ENCODE measurements around the gene RALGPS1. TPM values are rescaled to one million over a fixed set of nuclear protein-coding genes. Genes with fewer than 3 reads are reported as not detected.

RALGPS1 gene
- total and polyA plus RNA-seq, 2 of the 8 experiments (the other 6 are each of a cell fraction or from before 2014, with no cell fraction given) = 20.0 to 23.5 TPM

DNA sequence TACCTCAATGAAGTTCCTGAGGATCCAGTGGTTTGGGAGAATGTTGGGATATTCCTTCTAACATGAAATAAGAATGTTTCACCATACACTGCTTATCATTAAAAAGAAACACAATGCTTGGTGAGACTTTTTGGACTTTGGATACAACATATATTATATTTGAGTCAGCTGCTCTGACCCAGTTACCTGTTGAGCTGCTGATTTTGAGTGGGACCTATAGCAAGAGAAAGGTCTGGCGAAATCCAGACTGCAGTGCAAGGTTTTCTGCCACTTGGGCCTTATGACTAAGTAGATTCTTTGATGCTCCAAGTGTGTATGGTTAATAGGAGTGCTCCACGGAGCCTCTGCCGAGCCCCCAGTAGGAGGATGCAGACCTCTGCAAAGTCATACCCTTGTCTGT is 10.0 kb upstream of the RALGPS1 start:
- WGBS, 2 experiments (ENCODE audit: extremely low coverage in 1 of 2, insufficient coverage in 1 of 2, insufficient read length in 1 of 2, insufficient replicate concordance in 2 of 2, low coverage in 1 of 2, low lambda C conversion rate in 2 of 2, missing lambda C conversion rate in 1 of 2) = 87% methylated on average over 3 of the region's 3 CpGs; no CpG with 5 or more reads in 1 of the 2 experiments
- FAIRE-seq = no peak
- no peaks in the 10 kb centered on the region for H3K23me2 ChIP-seq (ENCODE audit: low read depth, low read length)
- DNase-seq (ENCODE audit: low read depth in 1 of 2, low spot score in 2 of 2) = no peak
- no peaks in the 10 kb centered on the region for H3K79me2 ChIP-seq (ENCODE audit: control insufficient read depth in 1 of 2, insufficient read depth in 2 of 2, low read length in 2 of 2)
- no peak overlapping the region for H2BK12ac ChIP-seq (ENCODE audit: low read depth, low read length)
- POLR2A ChIA-PET (ENCODE audit: partially characterized antibody) = no interaction called here
- H3K14ac ChIP-seq (ENCODE audit: insufficient read length) = no peak overlapping the region
- no peak overlapping the region for H2BK20ac ChIP-seq (ENCODE audit: low read length)
- H3K23ac ChIP-seq (ENCODE audit: insufficient read length) = no peak overlapping the region
- no peak overlapping the region for H4K5ac ChIP-seq (ENCODE audit: insufficient read length, low read depth, low read length)
- H3K79me1 ChIP-seq (ENCODE audit: low read depth, low read length) = no peaks in the 10 kb centered on the region
- no peaks in the 10 kb centered on the region for H3K9me3 ChIP-seq (ENCODE audit: insufficient read depth in 2 of 2, low read depth in 1 of 2, low read length in 1 of 2)
- H4K8ac ChIP-seq (ENCODE audit: extremely low read depth, insufficient read depth, low read length) = no peak overlapping the region
- H2BK120ac ChIP-seq (replicated peaks; ENCODE audit: low read depth, low read length) = no peak overlapping the region
- peaks cover 0 to 2% (median 0%) of the 10 kb centered on the region in 4 experiments; a peak in 1 of 7 replicates for H3K27me3 ChIP-seq (replicated peaks in 1 of 4; ENCODE audit: control insufficient read depth in 3 of 4, extremely low read depth in 1 of 4, insufficient read depth in 3 of 4, low read length in 3 of 4)
- H3K36me3 ChIP-seq (ENCODE audit: control insufficient read depth in 2 of 4, insufficient read depth in 4 of 4, low read length in 3 of 4) = no peaks in the 10 kb centered on the region
- no peak overlapping the region for H2AK5ac ChIP-seq (ENCODE audit: low read depth, low read length)
- H3K27ac ChIP-seq (ENCODE audit: low read depth, low read length) = no peak overlapping the region
- no peak overlapping the region for H3K56ac ChIP-seq (replicated peaks; ENCODE audit: insufficient read length, low read depth, low read length)
- H4K91ac ChIP-seq (replicated peaks; ENCODE audit: insufficient read length, low read length) = no peak overlapping the region
- H3K4me2 ChIP-seq (ENCODE audit: insufficient read depth in 1 of 2, low read depth in 2 of 2, low read length in 2 of 2) = no peak overlapping the region
- no peak overlapping the region for H3K9ac ChIP-seq (replicated peaks in 1 of 4; ENCODE audit: extremely low read depth in 1 of 4, low read depth in 3 of 4, low read length in 3 of 4)
- H3K4me1 ChIP-seq (replicated peaks in 1 of 4; ENCODE audit: control insufficient read depth in 3 of 4, insufficient read depth in 4 of 4, low read length in 3 of 4) = peaks cover 0 to 6% (median 2%) of the 10 kb centered on the region in 4 experiments; a peak in 1 of 7 replicates
- H3K4ac ChIP-seq (replicated peaks; ENCODE audit: insufficient read length, low read depth, low read length) = no peak overlapping the region
- H3K18ac ChIP-seq (ENCODE audit: extremely low read depth, low read length) = no peak overlapping the region
- H2BK15ac ChIP-seq (ENCODE audit: low read length) = no peak overlapping the region
- H3K4me3 ChIP-seq (ENCODE audit: extremely low read depth in 1 of 4, insufficient read depth in 2 of 4, low read depth in 3 of 4, low read length in 4 of 4) = no peak overlapping the region
- H2BK5ac ChIP-seq (ENCODE audit: low read depth, low read length) = no peak overlapping the region
- H2AFZ ChIP-seq (ENCODE audit: low read length) = no peak overlapping the region
- CTCF ChIA-PET (ENCODE audit: partially characterized antibody) = interaction anchor here (0.7 to 5.1 kb wide), 4 partner anchors 12 to 357 kb away, joined by 3 to 18 read pairs (median 3); no protein-coding TSS in a partner anchor
- H4K20me1 ChIP-seq (replicated peaks in 1 of 2; ENCODE audit: control insufficient read depth in 1 of 2, insufficient read depth in 2 of 2, low read length in 2 of 2) = no peaks in the 10 kb centered on the region
- TF ChIP-seq CBX5 (IDR thresholded peaks at IDR 0.05; ENCODE audit: low read depth, low read length) = no peak
- TF ChIP-seq ZNF274 (IDR thresholded peaks at IDR 0.05; ENCODE audit: borderline replicate concordance, extremely low read depth, low read length) = no peak
- no peak for TF ChIP-seq HDAC2 (IDR thresholded peaks at IDR 0.05; ENCODE audit: borderline replicate concordance in 1 of 2, low read depth in 2 of 2, low read length in 2 of 2)
- no peak for TF ChIP-seq EP300 (IDR thresholded peaks at IDR 0.05; ENCODE audit: borderline replicate concordance in 1 of 2, low read depth in 2 of 2, low read length in 2 of 2)
- no peak for TF ChIP-seq POLR2AphosphoS5 (IDR thresholded peaks at IDR 0.05; ENCODE audit: low read depth, low read length)
- TF ChIP-seq TAF1 (IDR thresholded peaks at IDR 0.05; ENCODE audit: low read depth, low read length) = no peak
- TF ChIP-seq RFX5 (IDR thresholded peaks at IDR 0.05; ENCODE audit: borderline replicate concordance, low read depth, low read length) = no peak

Measured in H1 (cell line).